GM21737 (cell line): ENCODE measurements around the gene MYRF.

Experiments used
- ATAC-seq: cut with Tn5 transposase; IDR thresholded peaks from one replicate; pipeline ENCODE4 v1.9.1; 2021; ENCODE audit warnings: mild to moderate bottlenecking, moderate library complexity; ENCODE audit not compliant: unreplicated experiment

The MYRF gene

GRCh38 chr11:61752117-61752924, at the start of gene MYRF:
Gene MYRF, plus strand, starts transcription at chr11:61752636. Its CDS starts 109 bp downstream, at chr11:61752745.
- no peak for ATAC-seq

DNA sequence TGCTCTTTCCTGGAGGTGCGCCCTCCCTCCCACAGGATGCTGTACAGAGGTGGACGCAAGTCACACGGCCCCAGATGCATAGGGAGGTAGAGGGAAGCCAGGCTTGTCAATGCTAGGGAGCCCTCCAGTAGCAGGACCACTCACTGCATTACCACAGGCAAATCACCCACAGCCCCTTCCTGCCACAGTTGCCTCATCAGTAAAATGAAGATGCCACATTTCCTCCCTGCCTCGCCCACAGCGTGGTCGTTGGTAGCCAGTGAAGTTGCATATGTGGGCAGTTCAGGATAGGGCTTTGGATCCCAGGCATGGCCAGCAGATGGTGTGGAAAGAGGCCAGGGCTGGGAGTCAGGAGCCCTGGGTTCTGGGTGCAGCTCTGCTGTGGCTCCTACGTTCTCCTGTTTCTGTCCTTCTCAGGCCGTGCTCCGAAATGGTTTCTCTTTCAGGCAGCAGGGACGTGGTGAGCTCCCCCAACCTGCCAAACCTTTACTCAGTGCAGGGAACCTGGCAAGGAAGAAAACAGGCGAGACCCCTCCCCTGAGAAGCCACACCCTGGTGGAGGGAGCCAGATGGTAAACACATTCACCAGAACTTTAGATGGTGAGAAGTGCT, 49.6 kb upstream of the MYRF start:
- no peak for ATAC-seq

GRCh38 chr11:61704838-61705237, 47.6 kb upstream of the MYRF start:
- no peak for ATAC-seq

DNA sequence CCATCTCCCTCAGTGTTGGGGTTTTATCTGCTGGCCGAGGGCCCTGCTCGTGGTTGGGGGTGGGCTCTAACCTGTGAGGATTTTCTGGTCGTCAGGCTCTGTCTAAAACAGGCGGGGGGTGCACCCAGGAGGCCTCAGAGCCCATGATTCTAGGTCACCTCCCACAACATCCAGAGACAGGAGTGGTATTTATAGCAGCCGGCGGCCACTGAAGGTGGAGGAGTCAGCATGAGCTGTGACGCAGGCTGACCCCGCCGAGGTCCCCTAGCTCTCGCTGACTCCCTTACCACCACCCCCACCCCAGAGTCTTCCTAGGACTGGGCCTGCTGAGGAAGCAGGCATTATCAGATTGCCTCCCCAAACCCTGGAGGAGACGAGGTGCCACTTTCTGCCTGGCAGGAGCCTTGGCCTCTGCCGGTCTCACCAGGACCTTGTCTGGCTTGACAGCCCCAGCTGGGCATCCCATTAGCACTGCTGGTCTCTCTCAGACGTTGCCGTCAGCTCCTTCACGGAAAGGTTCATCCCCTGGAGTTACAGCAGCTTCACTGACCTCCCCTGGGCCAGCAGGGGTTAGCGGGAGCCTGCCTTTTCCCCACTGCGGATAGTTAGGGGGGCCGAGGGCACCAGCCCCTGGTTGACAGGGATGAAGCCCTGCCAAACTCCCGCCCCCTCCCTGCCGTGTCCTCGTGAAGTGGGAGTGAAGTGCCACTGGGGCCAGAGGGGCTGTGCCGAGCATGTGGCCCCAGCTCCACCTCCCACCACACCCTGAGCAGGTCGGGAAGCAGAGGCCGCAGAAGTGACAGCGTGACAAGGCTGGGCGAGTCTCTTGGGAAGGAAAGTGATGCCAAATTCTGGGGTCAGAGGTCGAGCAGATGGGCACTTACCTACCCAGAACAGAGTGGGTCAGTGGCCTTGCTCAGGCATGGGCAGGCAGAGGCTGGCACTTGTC, 45.7 kb upstream of the MYRF start:
- ATAC-seq = no peak

DNA sequence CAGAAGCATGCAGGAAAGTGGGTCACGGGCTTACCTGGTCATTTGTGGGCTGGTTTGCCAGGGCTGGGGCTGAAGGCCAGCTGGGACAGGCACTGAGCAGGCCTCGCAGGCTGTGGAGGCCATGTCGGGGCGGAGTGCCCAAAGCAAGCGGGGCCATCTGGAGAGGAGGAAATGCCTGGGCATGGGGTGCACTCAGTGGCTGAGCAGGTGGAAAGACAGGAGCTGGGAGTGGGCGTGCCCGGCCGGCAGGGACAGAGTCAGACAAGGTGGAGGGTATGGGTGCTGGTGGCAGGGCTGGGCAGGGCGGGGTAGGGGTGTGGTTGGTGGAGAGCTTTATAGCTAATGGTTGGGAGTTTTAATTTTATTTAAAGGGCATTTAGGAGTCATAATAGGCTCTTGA, 44.9 kb upstream of the MYRF start:
- ATAC-seq = no peak

DNA sequence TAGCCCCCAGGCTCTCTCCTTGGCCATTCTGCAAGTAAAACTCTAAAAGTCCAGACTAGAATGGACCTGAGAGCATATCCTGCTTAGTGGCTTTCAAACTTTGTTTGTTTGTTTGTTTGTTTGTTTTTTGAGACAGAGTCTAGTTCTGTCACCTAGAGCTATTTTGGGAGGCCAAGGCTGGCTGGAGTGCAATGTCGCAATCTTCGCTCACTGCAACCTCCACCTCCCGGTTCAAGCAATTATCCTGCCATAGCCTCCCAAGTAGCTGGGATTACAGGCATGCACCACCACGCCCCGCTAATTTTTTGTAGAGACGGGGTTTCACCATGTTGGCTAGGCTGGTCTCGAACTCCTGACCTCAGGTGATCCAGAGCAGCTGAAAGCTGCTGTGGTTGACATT, 43.3 kb upstream of the MYRF start:
- ATAC-seq = no peak

DNA sequence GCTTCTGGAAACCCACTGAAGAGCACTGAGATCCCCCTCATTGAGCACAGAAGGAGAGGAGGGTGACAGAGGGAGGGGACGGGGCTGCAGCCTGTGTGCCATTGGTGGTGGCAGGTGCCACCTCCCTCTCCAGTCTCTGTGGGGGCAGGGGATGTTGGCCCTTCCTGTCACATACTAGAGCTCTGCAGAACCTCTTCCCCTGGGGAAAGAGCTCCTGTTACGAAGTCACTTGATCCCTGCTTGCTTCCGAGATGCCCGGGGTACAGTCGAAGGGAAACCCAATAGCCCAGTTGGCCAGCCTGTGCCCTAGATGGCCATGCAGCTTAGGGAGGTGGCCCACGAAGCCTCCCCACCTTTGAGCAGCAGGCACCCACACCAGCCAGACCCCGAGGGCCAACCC, 42.9 kb upstream of the MYRF start:
- no peak for ATAC-seq

GRCh38 chr11:61710019-61710418, 42.4 kb upstream of the MYRF start:
- ATAC-seq = no peak

DNA sequence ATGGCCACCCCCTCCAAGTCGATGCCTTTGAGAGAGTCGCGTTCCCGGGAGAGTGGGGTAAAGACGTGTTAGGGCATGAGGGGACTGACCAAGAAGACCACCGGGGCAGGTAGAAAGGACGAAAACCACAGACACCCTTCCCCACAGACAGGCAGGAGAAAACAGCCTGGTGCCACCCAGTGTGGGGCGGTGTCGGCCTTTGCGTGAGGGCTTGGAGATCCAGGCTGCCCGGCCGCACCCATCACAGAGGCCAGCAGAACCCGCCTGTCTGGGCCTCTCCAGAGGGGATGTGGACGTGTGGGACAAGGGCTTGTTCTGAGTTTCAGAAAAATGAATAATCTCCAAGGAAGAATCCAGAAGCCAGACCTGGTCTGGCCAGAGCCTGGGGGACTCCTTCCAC, 41.4 kb upstream of the MYRF start:
- no peak for ATAC-seq

GRCh38 chr11:61711498-61711897, 40.9 kb upstream of the MYRF start:
- ATAC-seq = no peak

DNA sequence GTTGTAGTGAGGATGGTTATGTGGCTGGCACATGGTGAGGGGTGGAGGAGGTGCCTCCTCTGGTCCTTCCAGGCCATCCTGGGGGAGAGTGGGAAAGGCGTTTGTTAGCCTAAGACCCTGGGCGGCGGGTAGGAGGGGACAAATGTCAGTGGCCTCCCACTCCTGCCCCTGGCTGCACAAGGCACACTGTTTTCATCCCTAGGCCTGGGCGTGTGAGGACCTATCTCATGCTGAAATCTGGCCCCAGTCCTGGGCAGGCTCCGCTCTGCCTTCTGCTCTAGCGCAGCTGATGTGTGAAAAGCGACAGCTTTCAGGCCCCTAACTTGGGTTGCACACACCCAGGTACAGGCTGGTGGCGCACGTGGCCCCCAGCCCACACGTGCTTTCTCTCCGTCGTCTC, 40.1 kb upstream of the MYRF start:
- ATAC-seq = no peak

DNA sequence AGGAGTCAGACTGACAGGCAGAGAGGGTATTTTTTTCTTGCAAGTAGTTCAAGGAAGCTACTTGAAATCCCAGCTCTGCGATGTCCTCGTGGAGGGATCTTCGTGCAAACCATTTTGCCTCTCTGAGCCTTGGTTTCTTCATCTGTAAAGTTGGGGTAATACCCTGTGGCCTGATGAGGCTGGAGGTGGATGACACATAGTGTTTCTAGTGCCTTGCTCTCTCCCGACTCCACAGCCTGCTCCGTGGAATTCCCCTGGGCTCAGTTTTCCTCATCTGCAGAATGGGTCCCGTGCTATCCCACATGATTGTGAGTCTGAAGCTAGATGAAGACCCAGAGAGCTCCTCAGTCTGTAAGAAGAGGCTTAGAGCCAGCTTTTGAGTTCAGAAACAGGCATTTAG, 39.6 kb upstream of the MYRF start:
- no peak for ATAC-seq

DNA sequence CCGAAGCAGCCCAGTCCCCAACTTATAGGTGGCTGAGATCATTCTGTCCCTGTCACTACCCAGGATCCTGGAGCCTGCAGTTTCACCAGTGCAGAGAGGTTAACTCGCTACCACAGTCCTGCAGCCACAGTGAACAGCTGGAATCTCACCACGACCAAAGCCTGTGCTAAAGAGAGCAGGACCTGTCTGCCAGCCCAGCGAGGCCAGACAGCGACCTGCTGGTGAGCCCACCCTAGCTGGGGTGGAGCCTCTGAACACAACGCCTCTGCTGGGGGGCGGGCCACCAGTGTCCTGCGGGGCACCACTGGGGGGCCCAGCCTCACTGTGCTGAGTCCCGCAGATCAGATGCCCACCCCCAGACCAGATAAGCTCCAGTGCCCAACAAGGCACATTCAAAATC, 39.0 kb upstream of the MYRF start:
- ATAC-seq = no peak

- ATAC-seq = no peak
Observed at GRCh38 chr11:61713906-61714305, 38.5 kb upstream of the MYRF start.

- ATAC-seq = no peak
Observed at GRCh38 chr11:61714316-61714715, 38.1 kb upstream of the MYRF start.

DNA sequence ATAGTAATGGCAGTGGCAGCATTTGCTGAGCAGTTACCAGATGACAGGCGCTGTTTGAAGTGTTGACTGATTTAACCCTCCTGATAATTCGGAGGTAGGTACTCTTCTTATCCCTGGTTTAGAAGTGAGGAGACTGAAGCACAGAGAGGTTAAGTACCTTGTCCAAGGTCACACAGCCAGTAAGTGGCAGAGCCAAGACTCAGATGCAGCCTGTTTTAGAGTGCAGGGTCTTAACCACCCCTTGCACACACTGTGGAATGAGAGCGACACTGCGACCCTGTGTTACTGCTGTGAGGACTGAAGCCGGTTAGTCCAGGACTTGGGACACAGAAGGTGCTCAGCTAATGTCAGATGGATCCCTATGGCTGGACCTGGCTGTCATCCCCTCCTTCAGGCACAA, 37.5 kb upstream of the MYRF start:
- ATAC-seq = no peak

DNA sequence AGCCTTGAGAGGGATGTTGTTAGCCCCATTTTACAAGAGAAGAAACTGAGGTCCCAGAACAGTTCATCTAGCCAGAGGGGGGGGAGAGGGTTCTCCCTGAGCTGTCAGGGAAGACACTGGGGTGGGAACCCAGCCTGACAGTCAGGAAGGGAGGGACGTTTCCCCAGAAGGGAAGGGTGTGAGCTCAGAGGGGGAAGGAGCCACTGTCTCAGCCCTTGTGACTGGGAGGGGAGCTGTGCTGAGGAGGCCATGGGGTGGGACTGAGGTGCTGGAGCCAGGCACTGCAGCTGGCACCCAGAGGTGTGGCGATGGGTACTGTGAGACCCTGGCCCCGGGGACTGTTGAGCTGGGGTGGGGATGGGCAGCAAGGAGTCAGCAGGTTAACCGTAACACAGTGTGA, 36.6 kb upstream of the MYRF start:
- no peak for ATAC-seq

- no peak for ATAC-seq
Observed at GRCh38 chr11:61716478-61717285, 35.8 kb upstream of the MYRF start.

DNA sequence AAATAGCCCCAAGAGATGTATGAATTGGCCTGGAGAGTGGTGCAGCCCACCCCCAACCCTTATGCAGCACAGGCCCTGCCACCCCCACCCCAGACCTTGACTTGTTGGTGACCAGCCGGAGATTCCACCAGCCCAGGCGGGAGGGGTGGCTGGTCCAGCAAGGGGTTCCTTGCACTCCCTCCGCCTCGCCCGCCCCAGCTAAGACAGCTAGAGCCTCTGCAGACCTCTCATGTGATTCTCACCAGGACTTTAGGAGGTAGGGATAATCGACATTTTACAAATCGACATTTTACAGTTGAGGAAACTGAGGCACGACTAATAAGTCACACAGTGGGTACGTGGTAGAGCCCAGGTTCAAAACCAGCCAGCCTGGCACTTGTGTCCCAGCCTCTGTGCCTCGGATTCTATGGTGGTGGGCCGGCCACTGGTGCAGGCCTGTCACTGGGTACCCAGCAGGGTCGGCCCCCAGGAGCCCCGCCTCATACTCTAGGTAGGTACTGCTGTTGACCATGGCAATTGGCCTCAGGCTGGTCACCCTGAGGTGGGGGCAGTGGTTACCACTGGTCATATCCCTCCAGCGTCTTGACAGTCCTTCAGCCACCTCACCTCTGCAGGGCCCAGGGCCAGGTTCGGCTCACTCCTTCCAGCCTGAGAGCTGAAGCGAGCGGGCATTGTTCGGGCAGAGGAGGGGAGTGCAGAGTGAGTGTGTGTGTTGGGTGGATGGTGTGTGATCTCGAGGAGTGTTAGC, 35.0 kb upstream of the MYRF start:
- ATAC-seq = no peak

DNA sequence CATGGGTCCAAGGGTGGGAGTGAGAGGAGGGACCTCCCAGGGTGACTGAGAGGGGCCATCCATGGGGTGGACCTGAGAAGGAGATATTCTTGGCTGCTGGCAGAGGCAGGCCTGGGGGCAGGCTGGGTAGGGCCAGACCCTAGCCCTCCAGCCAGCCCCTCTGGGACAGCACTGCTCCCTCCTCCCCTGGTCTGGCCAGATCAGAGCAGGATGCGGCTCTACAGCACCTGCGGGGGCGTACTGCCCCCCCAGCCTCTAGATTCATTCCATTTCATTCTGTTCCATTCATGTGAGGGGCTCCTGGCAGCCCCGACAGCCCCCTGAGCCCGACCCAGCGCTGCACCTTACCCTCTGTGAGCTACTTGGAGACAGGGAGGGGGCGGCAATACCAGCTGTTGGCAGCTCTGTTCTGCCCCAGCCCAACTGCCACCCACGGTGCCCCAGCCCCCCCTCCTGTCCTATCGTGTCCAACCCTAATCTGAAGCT, 34.3 kb upstream of the MYRF start:
- no peak for ATAC-seq
